Keratinocyte (primary cell): Measurements from ENCODE around the gene HPCAL4. TPM values are rescaled to one million over a fixed set of nuclear protein-coding genes. Genes with fewer than 3 reads are reported as not detected.
A peak's percentile ranks its signal among the peaks of the same experiment; 100 is the strongest.

Experiments
- DNase-seq: peaks from one replicate; pipeline ENCODE4 v3.0.0-alpha.2; 2011; ENCODE audit warnings: low read depth, missing footprints, low spot score
- FAIRE-seq: peaks from 2 replicates; lab custom pipeline; 2011; peaks lifted over from hg19 to GRCh38; lab: Jason Lieb, UNC
- H2AFZ ChIP-seq: 2 replicates; pipeline ENCODE4 v1.6.0; 2012; ENCODE audit warnings: low read length, control low read depth, inconsistent platforms; ENCODE audit not compliant: control insufficient read depth
- H3K27ac ChIP-seq: 2 replicates; pipeline ENCODE4 v1.5.1; 2011; ENCODE audit warnings: low read length; ENCODE audit not compliant: control insufficient read depth, insufficient read depth
- H3K27me3 ChIP-seq: 3 replicates; pipeline ENCODE4 v1.6.0; 2011; ENCODE audit warnings: low read length; ENCODE audit not compliant: control insufficient read depth, insufficient read depth; ENCODE audit errors: extremely low read depth
- H3K36me3 ChIP-seq, 2 experiments: 2 replicates in 1 of 2; 3 replicates in 1 of 2; pipeline ENCODE4 v1.5.1; 2011; ENCODE audit warnings: low read length in 2 of 2, mild to moderate bottlenecking in 1 of 2; ENCODE audit not compliant: control insufficient read depth in 2 of 2, insufficient read depth in 2 of 2; ENCODE audit errors: extremely low read depth in 1 of 2
- H3K4me1 ChIP-seq: 3 replicates; pipeline ENCODE4 v1.5.1; 2011; ENCODE audit warnings: low read length; ENCODE audit not compliant: control insufficient read depth, insufficient read depth; ENCODE audit errors: extremely low read depth
- H3K4me2 ChIP-seq: 3 replicates; pipeline ENCODE4 v1.6.0; 2011; ENCODE audit warnings: low read depth, low read length; ENCODE audit not compliant: control insufficient read depth, insufficient read depth; ENCODE audit errors: extremely low read depth
- H3K4me3 ChIP-seq, 3 experiments: fragments of 200-600 bp in 1 of 3; sonication (generic) in 1 of 3; 2 replicates in 2 of 3; 3 replicates in 1 of 3; pipeline ENCODE4 v1.5.1; 2011 to 2016; ENCODE audit warnings: low read length in 3 of 3, mild to moderate bottlenecking in 3 of 3, control low read depth in 2 of 3, inconsistent platforms in 1 of 3, low read depth in 1 of 3, mixed read lengths in 1 of 3, mixed run types in 1 of 3, moderate library complexity in 1 of 3; ENCODE audit not compliant: control insufficient read depth in 2 of 3, insufficient read depth in 2 of 3; ENCODE audit errors: extremely low read depth in 1 of 3
- H3K79me2 ChIP-seq: 2 replicates; pipeline ENCODE4 v1.6.0; 2012; ENCODE audit warnings: low read length; ENCODE audit not compliant: control insufficient read depth, insufficient read depth
- H3K9ac ChIP-seq: 3 replicates; pipeline ENCODE4 v1.6.0; 2011; ENCODE audit warnings: low read length; ENCODE audit not compliant: control insufficient read depth, insufficient read depth; ENCODE audit errors: extremely low read depth
- H3K9me1 ChIP-seq: 3 replicates; pipeline ENCODE4 v1.6.0; 2011; ENCODE audit warnings: low read length; ENCODE audit not compliant: control insufficient read depth, insufficient read depth; ENCODE audit errors: extremely low read depth
- H3K9me3 ChIP-seq: 2 replicates; pipeline ENCODE4 v1.5.1; 2012; ENCODE audit warnings: low read depth, low read length; ENCODE audit not compliant: control insufficient read depth
- H4K20me1 ChIP-seq: 3 replicates; pipeline ENCODE4 v1.6.0; 2011; ENCODE audit warnings: low read length; ENCODE audit not compliant: control insufficient read depth, insufficient read depth; ENCODE audit errors: extremely low read depth
- CTCF ChIP-seq, 3 experiments: IDR thresholded peaks in 1 of 3; conservative IDR thresholded peaks in 1 of 3; optimal IDR thresholded peaks in 1 of 3; 2 replicates in 2 of 3; 3 replicates in 1 of 3; pipeline versions ENCODE3 to v1.5.1; 2011; ENCODE audit warnings: low read length in 3 of 3, mild to moderate bottlenecking in 3 of 3, moderate library complexity in 2 of 3, control low read depth in 1 of 3, inconsistent platforms in 1 of 3; ENCODE audit not compliant: insufficient read depth in 2 of 3; ENCODE audit errors: extremely low read depth in 1 of 3
- EZH2 ChIP-seq: IDR thresholded peaks from one replicate; pipeline ENCODE4 v1.6.1; 2012; ENCODE audit warnings: inconsistent platforms, mild to moderate bottlenecking, low read length, moderate library complexity
- dilution Hi-C: fragments of 300-500 bp; cut with MboI; formaldehyde crosslinking; loops from one replicate; pipeline ENCODE4 v1.7.0; 2020; ENCODE audit warnings: low sequenced_read_pairs; ENCODE audit not compliant: extremely low pct_ligation_motif_present
- polyA plus RNA-seq, 5 experiments: library from polyadenylated mRNA; depleted of rRNA in 3 of 5; stranded (reverse) in 3 of 5; stranded (forward) in 1 of 5; unstranded in 1 of 5; fragments of >200 nt; gene quantifications; 1 replicate in 1 of 5; 2 replicates in 3 of 5; 3 replicates in 1 of 5; pipeline versions ENCODE4 v1.2.1 to v1.2.3, GENCODE V29; 2011 to 2012; ENCODE audit warnings: missing spikeins in 2 of 5, low read depth in 1 of 5, low replicate concordance in 1 of 5

The HPCAL4 gene
- polyA plus RNA-seq, 1 donor (not counting 4 experiments of a cell fraction or from before 2014, with no cell fraction given): not detected

- H4K20me1 ChIP-seq: no peaks in the 10 kb centered on the region
- no peak overlapping the region for H3K9ac ChIP-seq
- no peaks in the 10 kb centered on the region for H3K9me1 ChIP-seq
- no peak overlapping the region for H3K4me3 ChIP-seq
- no peak for TF ChIP-seq EZH2
- no peak for TF ChIP-seq CTCF (optimal IDR thresholded peaks at IDR 0.05 in 1 of 3, IDR thresholded peaks at IDR 0.05 in 1 of 3, conservative IDR thresholded peaks at IDR 0.05 in 1 of 3; ENCODE audit: extremely low read depth in 1 of 3, insufficient read depth in 2 of 3, low read length in 3 of 3)
- H3K79me2 ChIP-seq: no peaks in the 10 kb centered on the region
- FAIRE-seq (no peak), DNase-seq (no peak)
- no peak overlapping the region for H2AFZ ChIP-seq
- dilution Hi-C loops: no loop called here
- no peaks in the 10 kb centered on the region for H3K9me3 ChIP-seq
- peaks cover 65% of the 10 kb centered on the region for H3K27me3 ChIP-seq
- no peak overlapping the region for H3K4me2 ChIP-seq
- H3K4me1 ChIP-seq: peaks cover 8% of the 10 kb centered on the region
- no peak overlapping the region for H3K27ac ChIP-seq
- H3K36me3 ChIP-seq: no peaks in the 10 kb centered on the region
Measured at GRCh38 chr1:39689635-39690034, 1.6 kb downstream of the HPCAL4 start.

GRCh38 chr1:39689214-39689613, 2.0 kb downstream of the HPCAL4 start:
- peak; percentile 32 for TF ChIP-seq EZH2
- TF ChIP-seq CTCF (optimal IDR thresholded peaks at IDR 0.05 in 1 of 3, IDR thresholded peaks at IDR 0.05 in 1 of 3, conservative IDR thresholded peaks at IDR 0.05 in 1 of 3; ENCODE audit: extremely low read depth in 1 of 3, insufficient read depth in 2 of 3, low read length in 3 of 3): no peak
- H2AFZ ChIP-seq: no peak overlapping the region
- H3K9ac ChIP-seq: no peak overlapping the region
- dilution Hi-C loops: no loop called here
- no peak overlapping the region for H3K4me3 ChIP-seq
- H3K79me2 ChIP-seq: no peaks in the 10 kb centered on the region
- no peaks in the 10 kb centered on the region for H3K36me3 ChIP-seq
- no peaks in the 10 kb centered on the region for H4K20me1 ChIP-seq
- DNase-seq (no peak), FAIRE-seq (no peak)
- peaks cover 69% of the 10 kb centered on the region for H3K27me3 ChIP-seq
- H3K4me2 ChIP-seq: no peak overlapping the region
- no peak overlapping the region for H3K27ac ChIP-seq
- no peaks in the 10 kb centered on the region for H3K9me3 ChIP-seq
- H3K4me1 ChIP-seq: peaks cover 8% of the 10 kb centered on the region
- H3K9me1 ChIP-seq: no peaks in the 10 kb centered on the region
